ENCODE measurements around the gene INPPL1.

- no peak for TF ChIP-seq CTCF (IDR thresholded peaks at IDR 0.05)
- TF ChIP-seq POLR2AphosphoS5 (IDR thresholded peaks at IDR 0.05), result no peak
- TF ChIP-seq POLR2A (IDR thresholded peaks at IDR 0.05), result no peak
- no peak for TF ChIP-seq EP300 (IDR thresholded peaks at IDR 0.05)
These were observed 56.3 kb downstream of the INPPL1 start for GRCh38 chr11:72280726-72281315.

Measured in gastroesophageal sphincter (tissue), 3 donors.